GM23248 (cell line): Measurements from ENCODE around the gene RNASET2. TPM values are rescaled to one million over a fixed set of nuclear protein-coding genes. Genes with fewer than 3 reads are reported as not detected.
A peak's percentile ranks its signal among the peaks of the same experiment; 100 is the strongest.

Experiments
- DNase-seq: peaks from one replicate; pipeline ENCODE4 v3.0.0-alpha.2; 2015
- H2AFZ ChIP-seq: fragments of 200-600 bp; sonication (generic); 2 replicates; pipeline ENCODE4 v1.6.1; 2016; ENCODE audit warnings: antibody characterized with exemption
- H3F3A ChIP-seq: fragments of 200-600 bp; sonication (generic); 2 replicates; pipeline ENCODE4 v1.6.1; 2016; ENCODE audit warnings: mild to moderate bottlenecking, antibody characterized with exemption, mixed run types; ENCODE audit not compliant: insufficient read depth
- H3K27ac ChIP-seq: fragments of 200-600 bp; sonication (generic); 2 replicates; pipeline ENCODE4 v1.5.1; 2016; ENCODE audit warnings: mild to moderate bottlenecking
- H3K27me3 ChIP-seq: fragments of 200-600 bp; sonication (generic); replicated peaks from 2 replicates; pipeline ENCODE4 v1.6.1; 2016; ENCODE audit warnings: mild to moderate bottlenecking; ENCODE audit not compliant: insufficient read depth
- H3K36me3 ChIP-seq: fragments of 200-600 bp; sonication (generic); 2 replicates; pipeline ENCODE4 v1.6.1; 2016; ENCODE audit warnings: low read depth, mild to moderate bottlenecking
- H3K4me1 ChIP-seq: fragments of 200-600 bp; sonication (generic); 2 replicates; pipeline ENCODE4 v1.6.1; 2016; ENCODE audit warnings: mild to moderate bottlenecking; ENCODE audit not compliant: insufficient read depth
- H3K4me2 ChIP-seq: fragments of 200-600 bp; sonication (generic); one replicate; pipeline ENCODE4 v1.6.1; 2016; ENCODE audit warnings: mild to moderate bottlenecking; ENCODE audit not compliant: unreplicated experiment
- H3K4me3 ChIP-seq: fragments of 200-600 bp; sonication (generic); 2 replicates; pipeline ENCODE4 v1.5.1; 2016; ENCODE audit warnings: mild to moderate bottlenecking
- H3K79me2 ChIP-seq: fragments of 200-600 bp; sonication (generic); 2 replicates; pipeline ENCODE4 v1.6.1; 2016; ENCODE audit warnings: mild to moderate bottlenecking; ENCODE audit not compliant: insufficient read depth
- H3K9ac ChIP-seq: fragments of 200-600 bp; sonication (generic); 2 replicates; pipeline ENCODE4 v1.6.1; 2016; ENCODE audit warnings: mild to moderate bottlenecking
- H3K9me2 ChIP-seq: fragments of 200-600 bp; sonication (generic); 2 replicates; pipeline ENCODE4 v1.6.1; 2016; ENCODE audit warnings: mixed run types, mild to moderate bottlenecking, moderate library complexity; ENCODE audit not compliant: insufficient read depth
- H3K9me3 ChIP-seq: fragments of 200-600 bp; sonication (generic); one replicate; pipeline ENCODE4 v1.6.1; 2017; ENCODE audit warnings: low read depth
- H4K20me1 ChIP-seq: fragments of 200-600 bp; sonication (generic); 2 replicates; pipeline ENCODE4 v1.6.0; 2016; ENCODE audit not compliant: insufficient read depth
- EZH2 ChIP-seq: fragments of 200-600 bp; sonication (generic); IDR thresholded peaks from 2 replicates; pipeline ENCODE4 v1.6.1; 2018; ENCODE audit warnings: antibody characterized with exemption, mild to moderate bottlenecking; ENCODE audit not compliant: insufficient read depth, poor library complexity, severe bottlenecking
- EZH2phosphoT487 ChIP-seq: fragments of 200-600 bp; sonication (generic); IDR thresholded peaks from 2 replicates; pipeline ENCODE4 v1.6.1; 2018; ENCODE audit warnings: antibody characterized with exemption, moderate library complexity, mild to moderate bottlenecking, low read depth; ENCODE audit not compliant: insufficient read depth
- WGBS, 2 experiments: methylation state at CpG; one replicate each; pipeline ENCODE4 v1.1.6; 2015 to 2017; ENCODE audit warnings: low lambda C conversion rate in 2 of 2, low coverage in 1 of 2; ENCODE audit errors: missing lambda C conversion rate in 2 of 2; 5-methylcytosine and 5-hydroxymethylcytosine counted together
- in situ Hi-C: fragments of 300-500 bp; cut with MboI; formaldehyde crosslinking; loops from 2 replicates; pipeline ENCODE4 v1.15.0; 2020
- polyA plus RNA-seq: library from polyadenylated mRNA; unstranded; fragments of >200 nt; fragmentation: Nextera tagmentation; extraction: Ambion mirVana; gene quantifications from 2 replicates; pipeline ENCODE4 v1.2.1, GENCODE V29; 2016
- total RNA-seq: library from RNA; depleted of rRNA; stranded (reverse); fragments of >200 nt; shearing (Covaris generic); gene quantifications from 2 replicates; pipeline ENCODE4 v1.2.3, GENCODE V29; 2014

The RNASET2 gene
- total and polyA plus RNA-seq, 2 experiments from 2014 or later = 26.8 to 34.4 TPM

GRCh38 chr6:166910601-166911000 is 45.7 kb downstream of the RNASET2 start:
- H3K36me3 ChIP-seq = no peaks in the 10 kb centered on the region
- no peak overlapping the region for H3K9ac ChIP-seq
- no peak overlapping the region for H3K4me3 ChIP-seq
- no peaks in the 10 kb centered on the region for H3F3A ChIP-seq
- no peaks in the 10 kb centered on the region for H4K20me1 ChIP-seq
- H3K4me2 ChIP-seq = no peak overlapping the region
- no peak overlapping the region for H3K27ac ChIP-seq
- peak; percentile 47 for DNase-seq
- TF ChIP-seq EZH2phosphoT487 = no peak
- H3K4me1 ChIP-seq = no peaks in the 10 kb centered on the region
- H3K27me3 ChIP-seq = no peaks in the 10 kb centered on the region
- in situ Hi-C loops = no loop called here
- no peaks in the 10 kb centered on the region for H3K9me2 ChIP-seq
- no peaks in the 10 kb centered on the region for H3K9me3 ChIP-seq
- H2AFZ ChIP-seq = no peak overlapping the region
- H3K79me2 ChIP-seq = no peaks in the 10 kb centered on the region
- WGBS, 2 experiments = 35 to 39% methylated on average over 7 of the region's 7 CpGs

- Histone ChIP-seq H3K79me2 (no peaks in the 10 kb centered on the region), H3K36me3 (no peaks in the 10 kb centered on the region), H3K27me3 (no peaks in the 10 kb centered on the region), H2AFZ (no peak overlapping the region), H3K9me2 (no peaks in the 10 kb centered on the region), H3K27ac (no peak overlapping the region), H3K9me3 (no peaks in the 10 kb centered on the region), H3K4me2 (no peak overlapping the region), H4K20me1 (no peaks in the 10 kb centered on the region), H3K4me1 (no peaks in the 10 kb centered on the region), H3K9ac (no peak overlapping the region), H3K4me3 (no peak overlapping the region), H3F3A (no peaks in the 10 kb centered on the region)
- DNase-seq = no peak
- WGBS, 2 experiments = 49 to 53% methylated on average over 1 to 2 of the region's 2 CpGs
- in situ Hi-C loops = no loop called here
- TF ChIP-seq EZH2 (no peak), EZH2phosphoT487 (no peak)
Observed at GRCh38 chr6:166908811-166909210, 47.5 kb downstream of the RNASET2 start.

GRCh38 chr6:166907871-166908806 is 48.2 kb downstream of the RNASET2 start:
- H3K27me3 ChIP-seq = no peaks in the 10 kb centered on the region
- no peak overlapping the region for H3K4me2 ChIP-seq
- no peaks in the 10 kb centered on the region for H3K36me3 ChIP-seq
- in situ Hi-C loops = no loop called here
- no peaks in the 10 kb centered on the region for H3K4me1 ChIP-seq
- no peak for DNase-seq
- H3K9me2 ChIP-seq = no peaks in the 10 kb centered on the region
- no peaks in the 10 kb centered on the region for H3K79me2 ChIP-seq
- no peak overlapping the region for H3K4me3 ChIP-seq
- WGBS, 2 experiments = 42 to 43% methylated on average over 20 of the region's 20 CpGs
- H3K9me3 ChIP-seq = no peaks in the 10 kb centered on the region
- no peaks in the 10 kb centered on the region for H3F3A ChIP-seq
- H2AFZ ChIP-seq = no peak overlapping the region
- H4K20me1 ChIP-seq = no peaks in the 10 kb centered on the region
- no peak for TF ChIP-seq EZH2
- TF ChIP-seq EZH2phosphoT487 = no peak
- no peak overlapping the region for H3K27ac ChIP-seq
- H3K9ac ChIP-seq = no peak overlapping the region

GRCh38 chr6:166907373-166907841 is 48.9 kb downstream of the RNASET2 start:
- Histone ChIP-seq H2AFZ (no peak overlapping the region), H3K36me3 (no peaks in the 10 kb centered on the region), H3K9ac (no peak overlapping the region), H3K4me1 (no peaks in the 10 kb centered on the region), H3K27me3 (no peaks in the 10 kb centered on the region), H4K20me1 (no peaks in the 10 kb centered on the region), H3K9me3 (no peaks in the 10 kb centered on the region), H3K27ac (no peak overlapping the region), H3K4me3 (no peak overlapping the region), H3K79me2 (no peaks in the 10 kb centered on the region), H3K9me2 (no peaks in the 10 kb centered on the region), H3F3A (no peaks in the 10 kb centered on the region), H3K4me2 (no peak overlapping the region)
- no peak for DNase-seq
- 60 to 67% methylated on average over 8 of the region's 8 CpGs for WGBS, 2 experiments
- in situ Hi-C loops = no loop called here
- TF ChIP-seq EZH2phosphoT487 (no peak), EZH2 (no peak)
